Astrocyte (in vitro differentiated cells and primary cell): ENCODE measurements around the gene MGMT. TPM values are rescaled to one million over a fixed set of nuclear protein-coding genes. Genes with fewer than 3 reads are reported as not detected.

Experiments used
- DNase-seq: peaks from one replicate; pipeline ENCODE4 v3.0.0-alpha.2; 2010; ENCODE audit warnings: low read depth
- FAIRE-seq: peaks from 2 replicates; lab custom pipeline; 2011; peaks lifted over from hg19 to GRCh38; lab: Jason Lieb, UNC
- H2AFZ ChIP-seq: 2 replicates; pipeline ENCODE4 v1.6.0; 2012; ENCODE audit warnings: low read depth, low read length, inconsistent platforms
- H3K27ac ChIP-seq: 2 replicates; pipeline ENCODE4 v1.5.1; 2011; ENCODE audit warnings: low read depth, low read length, inconsistent platforms
- H3K27me3 ChIP-seq: 2 replicates; pipeline ENCODE4 v1.6.0; 2011; ENCODE audit warnings: low read length, inconsistent platforms; ENCODE audit not compliant: insufficient read depth
- H3K36me3 ChIP-seq: 2 replicates; pipeline ENCODE4 v1.5.1; 2011; ENCODE audit warnings: low read length, inconsistent platforms; ENCODE audit not compliant: insufficient read depth
- H3K4me1 ChIP-seq: 2 replicates; pipeline ENCODE4 v1.5.1; 2011; ENCODE audit warnings: low read length, inconsistent platforms; ENCODE audit not compliant: insufficient read depth
- H3K4me2 ChIP-seq: 2 replicates; pipeline ENCODE4 v1.6.0; 2012; ENCODE audit warnings: low read length, inconsistent platforms
- H3K4me3 ChIP-seq: 2 replicates; pipeline ENCODE4 v1.5.1; 2011; ENCODE audit warnings: low read depth, mild to moderate bottlenecking, low read length, inconsistent platforms; ENCODE audit not compliant: insufficient read depth
- H3K79me2 ChIP-seq: 2 replicates; pipeline ENCODE4 v1.6.0; 2012; ENCODE audit warnings: mild to moderate bottlenecking, low read length, inconsistent platforms; ENCODE audit not compliant: insufficient read depth
- H3K9ac ChIP-seq: 2 replicates; pipeline ENCODE4 v1.6.0; 2012; ENCODE audit warnings: mild to moderate bottlenecking, low read length, inconsistent platforms
- H3K9me3 ChIP-seq: 2 replicates; pipeline ENCODE4 v1.5.1; 2012; ENCODE audit warnings: low read depth, mild to moderate bottlenecking, low read length, inconsistent platforms; ENCODE audit not compliant: insufficient read depth
- H4K20me1 ChIP-seq: 2 replicates; pipeline ENCODE4 v1.6.0; 2012; ENCODE audit warnings: low read length, inconsistent platforms; ENCODE audit not compliant: insufficient read depth
- H3K27ac Mint-ChIP-seq: one replicate; pipeline ENCODE4 v1.8.0; 2021; ENCODE audit warnings: mild to moderate bottlenecking, mixed read lengths; ENCODE audit not compliant: unreplicated experiment
- H3K27me3 Mint-ChIP-seq: one replicate; pipeline ENCODE4 v1.8.0; 2021; ENCODE audit warnings: low read depth, mixed read lengths; ENCODE audit not compliant: unreplicated experiment
- H3K36me3 Mint-ChIP-seq: one replicate; pipeline ENCODE4 v1.8.0; 2021; ENCODE audit warnings: low read depth, mixed read lengths; ENCODE audit not compliant: unreplicated experiment
- H3K4me1 Mint-ChIP-seq: one replicate; pipeline ENCODE4 v1.8.0; 2021; ENCODE audit warnings: low read depth, mixed read lengths; ENCODE audit not compliant: unreplicated experiment
- H3K4me3 Mint-ChIP-seq: one replicate; pipeline ENCODE4 v1.8.0; 2021; ENCODE audit warnings: mild to moderate bottlenecking, moderate library complexity, mixed read lengths; ENCODE audit not compliant: unreplicated experiment
- H3K9me3 Mint-ChIP-seq: one replicate; pipeline ENCODE4 v1.8.0; 2021; ENCODE audit warnings: mild to moderate bottlenecking, mixed read lengths; ENCODE audit not compliant: unreplicated experiment
- EZH2 ChIP-seq: IDR thresholded peaks from 2 replicates; pipeline ENCODE4 v1.6.1; 2012; ENCODE audit warnings: mild to moderate bottlenecking, low read length, inconsistent platforms; ENCODE audit not compliant: insufficient read depth
- total RNA-seq: library from RNA; stranded (reverse); gene quantifications from 2 replicates; pipeline ENCODE4 v1.2.1, GENCODE V29; 2021
- TF ChIP-seq, protein P1 (sequence below): IDR thresholded peaks from 2 replicates; pipeline ENCODE4 v1.5.1; 2011; ENCODE audit warnings: low read depth, mild to moderate bottlenecking, inconsistent platforms, low read length, moderate library complexity; ENCODE audit not compliant: insufficient read depth

Gene MGMT
- total RNA-seq, 1 donor from 2014 or later, result 9.5 TPM

DNA sequence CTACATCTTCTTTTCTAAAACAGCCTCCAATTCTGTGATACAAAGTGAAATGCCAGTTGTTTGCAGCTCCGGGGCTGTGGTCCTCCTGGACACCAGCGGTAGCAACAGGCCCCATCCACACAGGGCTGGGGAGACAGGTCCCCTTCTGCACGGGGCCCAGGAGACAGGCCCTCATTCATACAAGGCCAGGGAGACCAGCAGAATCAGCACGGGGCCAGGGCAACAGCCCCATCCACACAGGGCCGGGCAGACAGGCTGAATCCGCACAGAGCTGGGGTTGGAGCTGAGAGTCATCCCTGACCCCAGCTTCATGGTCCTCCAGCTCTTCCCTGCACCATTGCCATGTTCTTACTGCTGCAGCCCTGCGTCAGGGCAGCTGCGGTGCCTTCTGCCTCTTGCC lies 238.6 kb downstream of the MGMT start:
- H3K4me3 Mint-ChIP-seq, result no peak overlapping the region
- Histone ChIP-seq H3K9me3 (no peaks in the 10 kb centered on the region), H3K27me3 (no peaks in the 10 kb centered on the region), H3K4me2 (no peak overlapping the region), H3K4me1 (no peaks in the 10 kb centered on the region), H2AFZ (no peak overlapping the region), H3K27ac (no peak overlapping the region), H3K4me3 (no peak overlapping the region), H3K79me2 (no peaks in the 10 kb centered on the region), H4K20me1 (no peaks in the 10 kb centered on the region), H3K9ac (no peak overlapping the region), H3K36me3 (no peaks in the 10 kb centered on the region)
- peaks cover 10% of the 10 kb centered on the region for H3K27me3 Mint-ChIP-seq
- H3K36me3 Mint-ChIP-seq, result peaks cover 5% of the 10 kb centered on the region
- H3K9me3 Mint-ChIP-seq, result no peaks in the 10 kb centered on the region
- TF ChIP-seq EZH2, result no peak
- TF ChIP-seq, protein P1, sequence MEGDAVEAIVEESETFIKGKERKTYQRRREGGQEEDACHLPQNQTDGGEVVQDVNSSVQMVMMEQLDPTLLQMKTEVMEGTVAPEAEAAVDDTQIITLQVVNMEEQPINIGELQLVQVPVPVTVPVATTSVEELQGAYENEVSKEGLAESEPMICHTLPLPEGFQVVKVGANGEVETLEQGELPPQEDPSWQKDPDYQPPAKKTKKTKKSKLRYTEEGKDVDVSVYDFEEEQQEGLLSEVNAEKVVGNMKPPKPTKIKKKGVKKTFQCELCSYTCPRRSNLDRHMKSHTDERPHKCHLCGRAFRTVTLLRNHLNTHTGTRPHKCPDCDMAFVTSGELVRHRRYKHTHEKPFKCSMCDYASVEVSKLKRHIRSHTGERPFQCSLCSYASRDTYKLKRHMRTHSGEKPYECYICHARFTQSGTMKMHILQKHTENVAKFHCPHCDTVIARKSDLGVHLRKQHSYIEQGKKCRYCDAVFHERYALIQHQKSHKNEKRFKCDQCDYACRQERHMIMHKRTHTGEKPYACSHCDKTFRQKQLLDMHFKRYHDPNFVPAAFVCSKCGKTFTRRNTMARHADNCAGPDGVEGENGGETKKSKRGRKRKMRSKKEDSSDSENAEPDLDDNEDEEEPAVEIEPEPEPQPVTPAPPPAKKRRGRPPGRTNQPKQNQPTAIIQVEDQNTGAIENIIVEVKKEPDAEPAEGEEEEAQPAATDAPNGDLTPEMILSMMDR, result no peak
- no peak overlapping the region for H3K27ac Mint-ChIP-seq
- DNase-seq (no peak), FAIRE-seq (no peak)
- H3K4me1 Mint-ChIP-seq, result peaks cover 3% of the 10 kb centered on the region

DNA sequence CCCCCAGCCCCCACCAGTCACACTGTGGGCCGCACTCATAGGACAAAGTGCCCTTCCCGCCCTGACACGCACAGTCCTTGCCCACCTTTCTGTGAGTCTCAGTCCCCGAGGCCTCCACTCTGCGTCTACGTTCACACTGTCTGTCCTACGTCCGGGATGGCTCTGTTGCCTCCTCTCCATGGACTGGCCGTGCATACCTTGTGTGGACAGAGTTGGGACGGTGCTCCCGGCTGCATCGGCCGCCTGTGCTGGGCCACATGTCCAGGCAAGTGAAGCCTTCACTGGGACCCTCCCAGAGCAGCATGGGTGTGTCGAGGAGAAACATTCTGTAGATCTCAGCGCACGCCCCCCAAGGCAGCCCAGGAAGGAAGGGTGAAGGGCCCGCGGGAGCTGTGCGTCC lies 239.0 kb downstream of the MGMT start:
- TF ChIP-seq, protein P1, result no peak
- no peak for TF ChIP-seq EZH2
- Mint-ChIP-seq H3K4me3 (no peak overlapping the region), H3K36me3 (peaks cover 5% of the 10 kb centered on the region), H3K27ac (no peak overlapping the region), H3K27me3 (peaks cover 10% of the 10 kb centered on the region), H3K9me3 (no peaks in the 10 kb centered on the region), H3K4me1 (peaks cover 3% of the 10 kb centered on the region)
- Histone ChIP-seq H3K4me2 (no peak overlapping the region), H3K9me3 (no peaks in the 10 kb centered on the region), H3K4me1 (no peaks in the 10 kb centered on the region), H3K4me3 (no peak overlapping the region), H2AFZ (no peak overlapping the region), H3K27me3 (no peaks in the 10 kb centered on the region), H3K9ac (no peak overlapping the region), H3K79me2 (no peaks in the 10 kb centered on the region), H4K20me1 (no peaks in the 10 kb centered on the region), H3K36me3 (no peaks in the 10 kb centered on the region), H3K27ac (no peak overlapping the region)
- no peak for DNase-seq
- no peak for FAIRE-seq

DNA sequence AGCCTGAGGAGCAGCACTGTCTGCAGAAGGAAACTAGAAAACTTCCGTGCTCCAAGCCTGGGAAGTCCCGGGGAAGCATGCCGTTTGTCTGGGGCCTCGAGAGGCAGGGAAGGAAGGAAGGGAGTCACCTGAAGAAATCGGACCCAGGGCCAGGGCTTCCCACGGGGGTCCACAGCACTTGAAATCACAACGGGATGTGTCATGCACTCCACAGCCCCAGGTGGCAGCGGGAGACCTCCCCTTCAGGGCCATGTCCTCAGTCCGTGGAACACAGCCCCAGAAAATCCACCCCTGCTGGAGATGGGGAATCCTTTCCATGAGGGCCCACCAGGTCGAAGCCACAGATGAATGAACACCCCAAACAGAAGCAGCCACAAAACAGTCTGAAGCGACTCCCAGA lies 239.5 kb downstream of the MGMT start:
- H3K27ac Mint-ChIP-seq, result no peak overlapping the region
- peaks cover 10% of the 10 kb centered on the region for H3K27me3 Mint-ChIP-seq
- H3K9ac ChIP-seq, result no peak overlapping the region
- H3K36me3 ChIP-seq, result no peaks in the 10 kb centered on the region
- H3K36me3 Mint-ChIP-seq, result peaks cover 5% of the 10 kb centered on the region
- FAIRE-seq, result no peak
- H3K4me2 ChIP-seq, result no peak overlapping the region
- H3K27ac ChIP-seq, result no peak overlapping the region
- H3K79me2 ChIP-seq, result no peaks in the 10 kb centered on the region
- TF ChIP-seq EZH2, result no peak
- TF ChIP-seq, protein P1, result no peak
- H3K4me3 Mint-ChIP-seq, result no peak overlapping the region
- no peaks in the 10 kb centered on the region for H3K4me1 ChIP-seq
- H3K27me3 ChIP-seq, result no peaks in the 10 kb centered on the region
- H3K4me3 ChIP-seq, result no peak overlapping the region
- peaks cover 3% of the 10 kb centered on the region for H3K4me1 Mint-ChIP-seq
- H3K9me3 Mint-ChIP-seq, result no peaks in the 10 kb centered on the region
- no peaks in the 10 kb centered on the region for H4K20me1 ChIP-seq
- DNase-seq, result no peak
- no peaks in the 10 kb centered on the region for H3K9me3 ChIP-seq
- no peak overlapping the region for H2AFZ ChIP-seq
